H9 (cell line): ENCODE results near the gene TMPRSS11B. TPM values are rescaled to one million over a fixed set of nuclear protein-coding genes. Genes with fewer than 3 reads are reported as not detected.

Experiments used
- DNase-seq: peaks from one replicate; pipeline ENCODE4 v3.0.0-alpha.2; 2017
- H2AFZ ChIP-seq: one replicate; pipeline ENCODE4 v1.6.1; 2013; ENCODE audit warnings: mild to moderate bottlenecking, low read length, control low read depth, moderate library complexity
- H2AK5ac ChIP-seq: 2 replicates; pipeline ENCODE4 v1.6.1; 2013; ENCODE audit warnings: low read length, control low read depth, mixed read lengths; ENCODE audit not compliant: insufficient read length
- H2BK120ac ChIP-seq: one replicate; pipeline ENCODE4 v1.6.1; 2013; ENCODE audit warnings: low read depth, mild to moderate bottlenecking, low read length, control low read depth, inconsistent platforms; ENCODE audit not compliant: poor library complexity, severe bottlenecking
- H2BK12ac ChIP-seq: 2 replicates; pipeline ENCODE4 v1.6.1; 2013; ENCODE audit warnings: low read length, control low read depth, mixed read lengths, low read depth; ENCODE audit not compliant: insufficient read length
- H2BK15ac ChIP-seq: 2 replicates; pipeline ENCODE4 v1.6.1; 2013; ENCODE audit warnings: low read depth, low read length, control low read depth
- H2BK20ac ChIP-seq: one replicate; pipeline ENCODE4 v1.6.1; 2013; ENCODE audit warnings: low read depth, mild to moderate bottlenecking, low read length, control low read depth, inconsistent platforms; ENCODE audit not compliant: poor library complexity, severe bottlenecking
- H2BK5ac ChIP-seq: 2 replicates; pipeline ENCODE4 v1.6.1; 2013; ENCODE audit warnings: low read length, control low read depth, mixed read lengths; ENCODE audit not compliant: insufficient read length
- H3K14ac ChIP-seq: 2 replicates; pipeline ENCODE4 v1.6.1; 2013; ENCODE audit warnings: low read length, control low read depth; ENCODE audit not compliant: insufficient read depth
- H3K18ac ChIP-seq: 2 replicates; pipeline ENCODE4 v1.6.1; 2013; ENCODE audit warnings: low read depth, mild to moderate bottlenecking, mixed read lengths, low read length, control low read depth; ENCODE audit not compliant: insufficient read length
- H3K23ac ChIP-seq: 2 replicates; pipeline ENCODE4 v1.6.1; 2013; ENCODE audit warnings: low read length, control low read depth, mixed read lengths, low read depth; ENCODE audit not compliant: insufficient read length
- H3K23me2 ChIP-seq: 2 replicates; pipeline ENCODE4 v1.6.1; 2013; ENCODE audit warnings: low read depth, mild to moderate bottlenecking, mixed read lengths, low read length, control low read depth; ENCODE audit not compliant: insufficient read length, poor library complexity, severe bottlenecking
- H3K27ac ChIP-seq: 2 replicates; pipeline ENCODE4 v1.5.1; 2013; ENCODE audit warnings: low read length, control low read depth, mixed read lengths, low read depth; ENCODE audit not compliant: insufficient read length
- H3K27me3 ChIP-seq: 2 replicates; pipeline ENCODE4 v1.6.1; 2013; ENCODE audit warnings: low read length, control low read depth, inconsistent platforms; ENCODE audit not compliant: insufficient read depth
- H3K4ac ChIP-seq: 2 replicates; pipeline ENCODE4 v1.6.1; 2013; ENCODE audit warnings: low read depth, mild to moderate bottlenecking, control low read depth, inconsistent platforms, low read length, moderate library complexity
- H3K4me1 ChIP-seq: 2 replicates; pipeline ENCODE4 v1.6.1; 2013; ENCODE audit warnings: low read length, control low read depth, inconsistent platforms; ENCODE audit not compliant: insufficient read depth
- H3K4me2 ChIP-seq: 2 replicates; pipeline ENCODE4 v1.6.1; 2013; ENCODE audit warnings: low read length, control low read depth, mixed read lengths; ENCODE audit not compliant: insufficient read length, insufficient read depth
- H3K56ac ChIP-seq: 2 replicates; pipeline ENCODE4 v1.6.1; 2013; ENCODE audit warnings: low read depth, mild to moderate bottlenecking, mixed read lengths, low read length, control low read depth; ENCODE audit not compliant: insufficient read length
- H3K79me1 ChIP-seq: 2 replicates; pipeline ENCODE4 v1.6.1; 2013; ENCODE audit warnings: low read depth, mild to moderate bottlenecking, moderate library complexity, low read length, control low read depth, inconsistent platforms; ENCODE audit not compliant: insufficient read depth, poor library complexity, severe bottlenecking
- H3K79me2 ChIP-seq: 2 replicates; pipeline ENCODE4 v1.6.1; 2013; ENCODE audit warnings: low read length, control low read depth, inconsistent platforms; ENCODE audit not compliant: insufficient read depth
- H3K9ac ChIP-seq: 2 replicates; pipeline ENCODE4 v1.6.1; 2013; ENCODE audit warnings: low read length, control low read depth, mixed read lengths; ENCODE audit not compliant: insufficient read length; ENCODE audit errors: extremely low read depth
- H3K9me3 ChIP-seq: one replicate; pipeline ENCODE4 v1.6.1; 2013; ENCODE audit warnings: low read depth, low read length, inconsistent platforms; ENCODE audit not compliant: control insufficient read depth
- H3T11ph ChIP-seq: one replicate; pipeline ENCODE4 v1.6.1; 2013; ENCODE audit warnings: mild to moderate bottlenecking, low read length, control low read depth, inconsistent platforms
- H4K20me1 ChIP-seq: one replicate; pipeline ENCODE4 v1.6.1; 2013; ENCODE audit not compliant: control insufficient read depth, insufficient read length, insufficient read depth
- H4K5ac ChIP-seq: 2 replicates; pipeline ENCODE4 v1.6.1; 2013; ENCODE audit warnings: low read depth, mild to moderate bottlenecking, mixed read lengths, low read length, control low read depth; ENCODE audit not compliant: insufficient read length
- H4K8ac ChIP-seq: replicated peaks from 2 replicates; pipeline ENCODE4 v1.6.1; 2013; ENCODE audit warnings: low read length, control low read depth, mixed read lengths, low read depth; ENCODE audit not compliant: insufficient read length
- H4K91ac ChIP-seq: 2 replicates; pipeline ENCODE4 v1.6.1; 2013; ENCODE audit warnings: low read depth, mild to moderate bottlenecking, moderate library complexity, mixed read lengths, low read length, control low read depth; ENCODE audit not compliant: insufficient read length
- H3K27ac Mint-ChIP-seq, 3 experiments: 2 replicates in 2 of 3; 3 replicates in 1 of 3; pipeline ENCODE4 v1.8.0; 2020 to 2021; ENCODE audit warnings: mixed read lengths in 3 of 3, mild to moderate bottlenecking in 1 of 3, moderate library complexity in 1 of 3
- H3K27me3 Mint-ChIP-seq: 2 replicates; pipeline ENCODE4 v1.8.0; 2021; ENCODE audit warnings: low read depth, mild to moderate bottlenecking, moderate library complexity, mixed read lengths
- H3K36me3 Mint-ChIP-seq, 3 experiments: 2 replicates in 2 of 3; 3 replicates in 1 of 3; pipeline ENCODE4 v1.8.0; 2020 to 2021; ENCODE audit warnings: low read depth in 3 of 3, mixed read lengths in 3 of 3; ENCODE audit not compliant: insufficient read depth in 1 of 3
- H3K4me1 Mint-ChIP-seq, 2 experiments: 2 replicates each; pipeline ENCODE4 v1.8.0; 2020; ENCODE audit warnings: mixed read lengths in 2 of 2
- H3K4me3 Mint-ChIP-seq, 2 experiments: 2 replicates in 1 of 2; 3 replicates in 1 of 2; pipeline ENCODE4 v1.8.0; 2020 to 2021; ENCODE audit warnings: mild to moderate bottlenecking in 2 of 2, mixed read lengths in 2 of 2, moderate library complexity in 1 of 2
- H3K9me3 Mint-ChIP-seq, 2 experiments: 2 replicates in 1 of 2; 3 replicates in 1 of 2; pipeline ENCODE4 v1.8.0; 2020; ENCODE audit warnings: mild to moderate bottlenecking in 2 of 2, mixed read lengths in 2 of 2, moderate library complexity in 1 of 2
- CTCF ChIP-seq: fragments of 200-600 bp; sonication (generic); conservative IDR thresholded peaks from 3 replicates; pipeline ENCODE4 v1.8.0; 2021; ENCODE audit warnings: antibody characterized with exemption, mild to moderate bottlenecking
- WGBS: extraction: QIAGEN DNeasy Blood & Tissue Kit; methylation state at CpG from one replicate; pipeline ENCODE4 v1.1.7; 2013; ENCODE audit warnings: missing lambda C conversion rate, low lambda C conversion rate, mixed read lengths; ENCODE audit not compliant: insufficient read length; ENCODE audit errors: extremely low coverage; 5-methylcytosine and 5-hydroxymethylcytosine counted together
- total RNA-seq: library from RNA; stranded (reverse); gene quantifications from 2 replicates; pipeline ENCODE4 v1.2.1, GENCODE V29; 2021

Gene TMPRSS11B
- total RNA-seq, 1 experiment from 2014 or later, result not detected

- Mint-ChIP-seq H3K27ac (no peak overlapping the region), H3K27me3 (no peaks in the 10 kb centered on the region), H3K9me3 (peaks cover 13 to 14% of the 10 kb centered on the region in 2 experiments), H3K36me3 (peaks cover 10 to 20% (median 10%) of the 10 kb centered on the region in 3 experiments), H3K4me3 (no peak overlapping the region), H3K4me1 (peaks cover 29 to 34% of the 10 kb centered on the region in 2 experiments)
- H3K14ac ChIP-seq, result no peak overlapping the region
- no peak overlapping the region for H2BK5ac ChIP-seq
- no peaks in the 10 kb centered on the region for H3K9me3 ChIP-seq
- no peak overlapping the region for H2BK12ac ChIP-seq
- TF ChIP-seq CTCF, result no peak
- no peak overlapping the region for H3K56ac ChIP-seq
- H3K4ac ChIP-seq, result no peak overlapping the region
- H3K4me1 ChIP-seq, result peaks cover 7% of the 10 kb centered on the region; the same call in 1 of the 2 replicates
- no peak overlapping the region for H3K27ac ChIP-seq
- no peak overlapping the region for H3K23ac ChIP-seq
- WGBS, result no CpG with 5 or more reads among the region's 2 CpGs
- no peak overlapping the region for H3K4me2 ChIP-seq
- no peaks in the 10 kb centered on the region for H4K20me1 ChIP-seq
- no peak overlapping the region for H4K8ac ChIP-seq
- no peak overlapping the region for H2AFZ ChIP-seq
- no peak overlapping the region for H2BK120ac ChIP-seq
- H3K79me1 ChIP-seq, result no peaks in the 10 kb centered on the region
- H3T11ph ChIP-seq, result no peak overlapping the region
- H4K91ac ChIP-seq, result no peak overlapping the region
- H4K5ac ChIP-seq, result no peak overlapping the region
- no peak overlapping the region for H2AK5ac ChIP-seq
- no peak overlapping the region for H3K18ac ChIP-seq
- H2BK15ac ChIP-seq, result no peak overlapping the region
- DNase-seq, result no peak
- no peaks in the 10 kb centered on the region for H3K23me2 ChIP-seq
- H3K9ac ChIP-seq, result no peak overlapping the region
- no peaks in the 10 kb centered on the region for H3K27me3 ChIP-seq
- no peaks in the 10 kb centered on the region for H3K79me2 ChIP-seq
- no peak overlapping the region for H2BK20ac ChIP-seq
Observed at GRCh38 chr4:68277627-68278026, 32.1 kb upstream of the TMPRSS11B start.
